ENCODE measurements around the gene SORCS1. TPM values are rescaled to one million over a fixed set of nuclear protein-coding genes. Genes with fewer than 3 reads are reported as not detected.
A peak's percentile ranks its signal among the peaks of the same experiment; 100 is the strongest.

SORCS1 gene
- total RNA-seq, 2 experiments from 2014 or later, result not detected

DNA sequence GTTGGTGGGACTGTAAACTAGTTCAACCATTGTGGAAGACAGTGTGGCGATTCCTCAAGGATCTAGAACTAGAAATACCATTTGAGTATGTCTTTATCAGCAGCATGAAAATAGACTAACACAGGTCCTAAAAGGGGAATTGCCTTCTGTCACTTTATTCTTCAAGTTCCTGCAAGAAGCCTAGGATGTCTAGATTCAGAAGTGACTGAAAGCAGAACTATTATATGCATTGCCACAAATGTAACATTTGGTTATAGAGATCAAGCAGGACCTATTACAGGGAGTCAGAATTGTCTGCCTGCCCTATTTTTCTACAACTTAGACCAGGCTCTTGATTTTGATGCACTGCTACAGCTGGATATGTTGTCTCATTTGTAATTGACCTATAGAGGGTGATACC is 364.7 kb downstream of the SORCS1 start:
- intact Hi-C loops (cut with micrococcal nuclease), result no loop called here
- H3K4me3 Mint-ChIP-seq, result no peak overlapping the region
- H3K9me3 Mint-ChIP-seq, result peaks cover 11% of the 10 kb centered on the region
- POLR2A ChIA-PET, result no interaction called here
- DNase-seq (no peak), ATAC-seq (no peak)
- TF ChIP-seq, protein P1, sequence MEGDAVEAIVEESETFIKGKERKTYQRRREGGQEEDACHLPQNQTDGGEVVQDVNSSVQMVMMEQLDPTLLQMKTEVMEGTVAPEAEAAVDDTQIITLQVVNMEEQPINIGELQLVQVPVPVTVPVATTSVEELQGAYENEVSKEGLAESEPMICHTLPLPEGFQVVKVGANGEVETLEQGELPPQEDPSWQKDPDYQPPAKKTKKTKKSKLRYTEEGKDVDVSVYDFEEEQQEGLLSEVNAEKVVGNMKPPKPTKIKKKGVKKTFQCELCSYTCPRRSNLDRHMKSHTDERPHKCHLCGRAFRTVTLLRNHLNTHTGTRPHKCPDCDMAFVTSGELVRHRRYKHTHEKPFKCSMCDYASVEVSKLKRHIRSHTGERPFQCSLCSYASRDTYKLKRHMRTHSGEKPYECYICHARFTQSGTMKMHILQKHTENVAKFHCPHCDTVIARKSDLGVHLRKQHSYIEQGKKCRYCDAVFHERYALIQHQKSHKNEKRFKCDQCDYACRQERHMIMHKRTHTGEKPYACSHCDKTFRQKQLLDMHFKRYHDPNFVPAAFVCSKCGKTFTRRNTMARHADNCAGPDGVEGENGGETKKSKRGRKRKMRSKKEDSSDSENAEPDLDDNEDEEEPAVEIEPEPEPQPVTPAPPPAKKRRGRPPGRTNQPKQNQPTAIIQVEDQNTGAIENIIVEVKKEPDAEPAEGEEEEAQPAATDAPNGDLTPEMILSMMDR (IDR thresholded peaks at IDR 0.05), result no peak
- CTCF ChIA-PET, result no interaction called here
- H3K27me3 Mint-ChIP-seq, result peaks cover 2% of the 10 kb centered on the region
- no peak overlapping the region for H3K27ac Mint-ChIP-seq
- no peaks in the 10 kb centered on the region for H3K4me1 Mint-ChIP-seq (ENCODE audit: low read depth)
- no peaks in the 10 kb centered on the region for H3K36me3 Mint-ChIP-seq (ENCODE audit: low read depth)

DNA sequence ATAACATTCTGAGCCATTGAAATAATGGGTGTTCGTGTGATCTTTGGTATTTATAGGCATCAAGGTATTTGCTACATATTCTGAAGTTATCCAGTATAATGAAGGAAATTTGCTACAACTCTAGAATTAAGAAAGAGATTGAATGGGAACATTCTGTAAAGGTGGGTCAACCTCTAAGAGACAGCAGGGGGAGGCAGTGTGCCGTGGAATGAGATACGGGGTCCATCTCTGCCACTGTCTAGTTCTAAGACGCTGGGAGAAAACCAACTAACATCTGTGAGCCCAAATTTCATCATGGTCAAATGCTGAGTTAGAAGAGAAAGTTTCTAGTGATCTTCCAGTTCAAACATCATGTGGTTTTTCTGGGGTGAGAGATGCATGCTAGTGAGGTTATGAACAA is 368.9 kb downstream of the SORCS1 start:
- Mint-ChIP-seq H3K36me3 (ENCODE audit: low read depth) (no peaks in the 10 kb centered on the region), H3K4me1 (ENCODE audit: low read depth) (no peaks in the 10 kb centered on the region), H3K27ac (no peak overlapping the region), H3K4me3 (no peak overlapping the region), H3K27me3 (no peaks in the 10 kb centered on the region), H3K9me3 (peaks cover 7% of the 10 kb centered on the region)
- TF ChIP-seq, protein P1 (IDR thresholded peaks at IDR 0.05), result no peak
- ATAC-seq (no peak), DNase-seq (peak; percentile 7)
- intact Hi-C loops (cut with micrococcal nuclease), result no loop called here
- CTCF ChIA-PET, result no interaction called here
- POLR2A ChIA-PET, result no interaction called here

DNA sequence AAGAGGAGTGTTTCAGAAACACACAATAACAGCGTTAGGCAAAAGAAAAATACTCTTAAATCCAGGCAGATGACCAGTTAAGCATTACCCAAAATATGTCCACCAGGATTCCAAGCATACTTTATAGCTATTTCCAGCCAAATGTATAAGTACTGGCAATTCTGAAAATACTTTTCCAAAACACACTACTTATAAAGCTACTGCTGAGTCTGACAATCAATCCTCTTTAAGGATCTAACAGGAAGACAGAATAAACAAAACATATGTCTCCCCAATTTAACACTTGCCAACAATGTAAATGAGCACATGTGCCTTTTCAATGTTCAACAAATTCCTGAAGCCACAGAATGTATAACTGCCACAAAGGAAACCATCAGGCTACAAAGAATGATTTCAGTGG is 370.9 kb downstream of the SORCS1 start:
- peaks cover 1% of the 10 kb centered on the region for H3K9me3 Mint-ChIP-seq
- DNase-seq (no peak), ATAC-seq (no peak)
- no peaks in the 10 kb centered on the region for H3K36me3 Mint-ChIP-seq (ENCODE audit: low read depth)
- POLR2A ChIA-PET, result no interaction called here
- no peak overlapping the region for H3K4me3 Mint-ChIP-seq
- TF ChIP-seq, protein P1 (IDR thresholded peaks at IDR 0.05), result no peak
- intact Hi-C loops (cut with micrococcal nuclease), result no loop called here
- no peak overlapping the region for H3K27ac Mint-ChIP-seq
- no peaks in the 10 kb centered on the region for H3K4me1 Mint-ChIP-seq (ENCODE audit: low read depth)
- CTCF ChIA-PET, result no interaction called here
- no peaks in the 10 kb centered on the region for H3K27me3 Mint-ChIP-seq

DNA sequence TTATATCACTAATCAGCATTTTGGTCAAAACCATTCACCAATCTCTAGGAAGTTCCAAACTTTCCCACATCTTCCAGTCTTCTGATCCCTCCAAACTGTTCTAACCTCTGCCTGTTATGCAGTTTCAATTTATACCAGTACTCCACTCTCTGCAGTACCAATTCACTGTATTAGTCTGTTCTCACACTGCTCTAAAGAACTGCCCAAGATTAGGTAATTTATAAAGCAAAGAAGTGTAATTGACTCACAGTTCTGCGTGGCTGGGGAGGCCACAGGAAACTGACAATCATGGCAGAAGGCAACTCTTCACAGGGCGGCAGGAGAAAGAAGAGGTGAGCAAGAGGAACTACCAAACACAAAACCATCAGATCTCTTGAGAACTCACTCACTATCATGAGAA is 374.9 kb downstream of the SORCS1 start:
- intact Hi-C loops (cut with micrococcal nuclease), result no loop called here
- no peak overlapping the region for H3K27ac Mint-ChIP-seq
- DNase-seq (no peak), ATAC-seq (no peak)
- H3K4me1 Mint-ChIP-seq (ENCODE audit: low read depth), result no peaks in the 10 kb centered on the region
- ChIA-PET POLR2A (no interaction called here), CTCF (no interaction called here)
- H3K27me3 Mint-ChIP-seq, result no peaks in the 10 kb centered on the region
- H3K4me3 Mint-ChIP-seq, result no peak overlapping the region
- TF ChIP-seq, protein P1 (IDR thresholded peaks at IDR 0.05), result no peak
- H3K9me3 Mint-ChIP-seq, result no peaks in the 10 kb centered on the region
- H3K36me3 Mint-ChIP-seq (ENCODE audit: low read depth), result no peaks in the 10 kb centered on the region

DNA sequence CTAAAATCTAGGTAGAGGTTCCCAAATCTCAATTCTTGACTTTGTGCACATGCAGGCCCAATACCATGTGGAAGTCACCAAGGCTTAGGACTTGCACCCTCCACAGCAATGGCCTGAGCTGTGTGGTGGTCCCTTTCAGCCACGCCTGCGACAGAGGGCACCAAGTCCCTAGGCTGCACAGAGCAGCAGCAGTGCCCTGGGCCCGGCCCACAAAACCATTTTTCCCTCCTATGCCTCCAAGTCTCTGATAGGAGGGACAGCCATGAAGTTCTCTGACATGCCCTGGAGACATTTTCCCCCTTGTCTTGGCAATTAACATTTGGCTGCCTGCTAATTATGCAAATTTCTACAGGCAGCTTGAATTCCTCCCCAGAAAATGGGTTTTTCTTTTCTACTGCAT is 375.5 kb downstream of the SORCS1 start:
- no peaks in the 10 kb centered on the region for H3K4me1 Mint-ChIP-seq (ENCODE audit: low read depth)
- TF ChIP-seq, protein P1 (IDR thresholded peaks at IDR 0.05), result no peak
- CTCF ChIA-PET, result no interaction called here
- ATAC-seq (no peak), DNase-seq (no peak)
- POLR2A ChIA-PET, result no interaction called here
- H3K27ac Mint-ChIP-seq, result no peak overlapping the region
- no peaks in the 10 kb centered on the region for H3K36me3 Mint-ChIP-seq (ENCODE audit: low read depth)
- H3K4me3 Mint-ChIP-seq, result no peak overlapping the region
- H3K27me3 Mint-ChIP-seq, result no peaks in the 10 kb centered on the region
- intact Hi-C loops (cut with micrococcal nuclease), result no loop called here
- peaks cover 2% of the 10 kb centered on the region for H3K9me3 Mint-ChIP-seq

Data from activated CD8-positive, alpha-beta T cell treated with anti-CD3 and anti-CD28 coated beads for 36 hours (primary cell).